Keratinocyte (primary cell): ENCODE measurements around the gene ATP2A3. TPM values are rescaled to one million over a fixed set of nuclear protein-coding genes. Genes with fewer than 3 reads are reported as not detected.

Experiments used
- DNase-seq: peaks from one replicate; pipeline ENCODE4 v3.0.0-alpha.2; 2011; ENCODE audit warnings: low read depth, missing footprints, low spot score
- FAIRE-seq: peaks from 2 replicates; lab custom pipeline; 2011; peaks lifted over from hg19 to GRCh38; lab: Jason Lieb, UNC
- H2AFZ ChIP-seq: 2 replicates; pipeline ENCODE4 v1.6.0; 2012; ENCODE audit warnings: low read length, control low read depth, inconsistent platforms; ENCODE audit not compliant: control insufficient read depth
- H3K27ac ChIP-seq: 2 replicates; pipeline ENCODE4 v1.5.1; 2011; ENCODE audit warnings: low read length; ENCODE audit not compliant: control insufficient read depth, insufficient read depth
- H3K27me3 ChIP-seq: 3 replicates; pipeline ENCODE4 v1.6.0; 2011; ENCODE audit warnings: low read length; ENCODE audit not compliant: control insufficient read depth, insufficient read depth; ENCODE audit errors: extremely low read depth
- H3K36me3 ChIP-seq, 2 experiments: 2 replicates in 1 of 2; 3 replicates in 1 of 2; pipeline ENCODE4 v1.5.1; 2011; ENCODE audit warnings: low read length in 2 of 2, mild to moderate bottlenecking in 1 of 2; ENCODE audit not compliant: control insufficient read depth in 2 of 2, insufficient read depth in 2 of 2; ENCODE audit errors: extremely low read depth in 1 of 2
- H3K4me1 ChIP-seq: 3 replicates; pipeline ENCODE4 v1.5.1; 2011; ENCODE audit warnings: low read length; ENCODE audit not compliant: control insufficient read depth, insufficient read depth; ENCODE audit errors: extremely low read depth
- H3K4me2 ChIP-seq: 3 replicates; pipeline ENCODE4 v1.6.0; 2011; ENCODE audit warnings: low read depth, low read length; ENCODE audit not compliant: control insufficient read depth, insufficient read depth; ENCODE audit errors: extremely low read depth
- H3K4me3 ChIP-seq, 3 experiments: fragments of 200-600 bp in 1 of 3; sonication (generic) in 1 of 3; 2 replicates in 2 of 3; 3 replicates in 1 of 3; pipeline ENCODE4 v1.5.1; 2011 to 2016; ENCODE audit warnings: low read length in 3 of 3, mild to moderate bottlenecking in 3 of 3, control low read depth in 2 of 3, inconsistent platforms in 1 of 3, low read depth in 1 of 3, mixed read lengths in 1 of 3, mixed run types in 1 of 3, moderate library complexity in 1 of 3; ENCODE audit not compliant: control insufficient read depth in 2 of 3, insufficient read depth in 2 of 3; ENCODE audit errors: extremely low read depth in 1 of 3
- H3K79me2 ChIP-seq: 2 replicates; pipeline ENCODE4 v1.6.0; 2012; ENCODE audit warnings: low read length; ENCODE audit not compliant: control insufficient read depth, insufficient read depth
- H3K9ac ChIP-seq: 3 replicates; pipeline ENCODE4 v1.6.0; 2011; ENCODE audit warnings: low read length; ENCODE audit not compliant: control insufficient read depth, insufficient read depth; ENCODE audit errors: extremely low read depth
- H3K9me1 ChIP-seq: 3 replicates; pipeline ENCODE4 v1.6.0; 2011; ENCODE audit warnings: low read length; ENCODE audit not compliant: control insufficient read depth, insufficient read depth; ENCODE audit errors: extremely low read depth
- H3K9me3 ChIP-seq: 2 replicates; pipeline ENCODE4 v1.5.1; 2012; ENCODE audit warnings: low read depth, low read length; ENCODE audit not compliant: control insufficient read depth
- H4K20me1 ChIP-seq: 3 replicates; pipeline ENCODE4 v1.6.0; 2011; ENCODE audit warnings: low read length; ENCODE audit not compliant: control insufficient read depth, insufficient read depth; ENCODE audit errors: extremely low read depth
- CTCF ChIP-seq, 3 experiments: IDR thresholded peaks in 1 of 3; conservative IDR thresholded peaks in 1 of 3; optimal IDR thresholded peaks in 1 of 3; 2 replicates in 2 of 3; 3 replicates in 1 of 3; pipeline versions ENCODE3 to v1.5.1; 2011; ENCODE audit warnings: low read length in 3 of 3, mild to moderate bottlenecking in 3 of 3, moderate library complexity in 2 of 3, control low read depth in 1 of 3, inconsistent platforms in 1 of 3; ENCODE audit not compliant: insufficient read depth in 2 of 3; ENCODE audit errors: extremely low read depth in 1 of 3
- EZH2 ChIP-seq: IDR thresholded peaks from one replicate; pipeline ENCODE4 v1.6.1; 2012; ENCODE audit warnings: inconsistent platforms, mild to moderate bottlenecking, low read length, moderate library complexity
- dilution Hi-C: fragments of 300-500 bp; cut with MboI; formaldehyde crosslinking; loops from one replicate; pipeline ENCODE4 v1.7.0; 2020; ENCODE audit warnings: low sequenced_read_pairs; ENCODE audit not compliant: extremely low pct_ligation_motif_present
- polyA plus RNA-seq, 5 experiments: library from polyadenylated mRNA; depleted of rRNA in 3 of 5; stranded (reverse) in 3 of 5; stranded (forward) in 1 of 5; unstranded in 1 of 5; fragments of >200 nt; gene quantifications; 1 replicate in 1 of 5; 2 replicates in 3 of 5; 3 replicates in 1 of 5; pipeline versions ENCODE4 v1.2.1 to v1.2.3, GENCODE V29; 2011 to 2012; ENCODE audit warnings: missing spikeins in 2 of 5, low read depth in 1 of 5, low replicate concordance in 1 of 5

ATP2A3 gene
- polyA plus RNA-seq, 1 donor (not counting 4 experiments of a cell fraction or from before 2014, with no cell fraction given), result 0.13 TPM

- Histone ChIP-seq H2AFZ (no peak overlapping the region), H3K79me2 (no peaks in the 10 kb centered on the region), H3K9me1 (no peaks in the 10 kb centered on the region), H3K27ac (no peak overlapping the region), H3K36me3 (no peaks in the 10 kb centered on the region), H3K27me3 (no peaks in the 10 kb centered on the region), H3K9ac (no peak overlapping the region), H3K9me3 (no peaks in the 10 kb centered on the region), H3K4me2 (no peak overlapping the region), H3K4me1 (no peaks in the 10 kb centered on the region), H4K20me1 (no peaks in the 10 kb centered on the region), H3K4me3 (no peak overlapping the region)
- TF ChIP-seq EZH2 (no peak), CTCF (optimal IDR thresholded peaks at IDR 0.05 in 1 of 3, IDR thresholded peaks at IDR 0.05 in 1 of 3, conservative IDR thresholded peaks at IDR 0.05 in 1 of 3; ENCODE audit: extremely low read depth in 1 of 3, insufficient read depth in 2 of 3, low read length in 3 of 3) (no peak)
- FAIRE-seq, result no peak
- no peak for DNase-seq
- dilution Hi-C loops, result no loop called here
Measured at GRCh38 chr17:3955673-3955988, 8.6 kb downstream of the ATP2A3 start.

GRCh38 chr17:3954976-3955672 lies 9.1 kb downstream of the ATP2A3 start:
- H3K79me2 ChIP-seq, result no peaks in the 10 kb centered on the region
- dilution Hi-C loops, result no loop called here
- H4K20me1 ChIP-seq, result no peaks in the 10 kb centered on the region
- H3K27ac ChIP-seq, result no peak overlapping the region
- no peaks in the 10 kb centered on the region for H3K36me3 ChIP-seq
- FAIRE-seq, result no peak
- H3K9me1 ChIP-seq, result no peaks in the 10 kb centered on the region
- H2AFZ ChIP-seq, result no peak overlapping the region
- no peak for DNase-seq
- no peak overlapping the region for H3K4me2 ChIP-seq
- H3K27me3 ChIP-seq, result no peaks in the 10 kb centered on the region
- no peak overlapping the region for H3K9ac ChIP-seq
- no peak for TF ChIP-seq EZH2
- no peak for TF ChIP-seq CTCF (optimal IDR thresholded peaks at IDR 0.05 in 1 of 3, IDR thresholded peaks at IDR 0.05 in 1 of 3, conservative IDR thresholded peaks at IDR 0.05 in 1 of 3; ENCODE audit: extremely low read depth in 1 of 3, insufficient read depth in 2 of 3, low read length in 3 of 3)
- no peak overlapping the region for H3K4me3 ChIP-seq
- no peaks in the 10 kb centered on the region for H3K4me1 ChIP-seq
- H3K9me3 ChIP-seq, result no peaks in the 10 kb centered on the region
